RWPE2 (cell line): Measurements from ENCODE around the gene SEC11C.
"Not testable (repeated sequence)": the region's sequence is repeated elsewhere in the genome, so short reads cannot be mapped to it uniquely, and the experiment has no call there.

Source experiments
- ATAC-seq: fragments of 200-7000 bp; cut with Tn5 transposase; 3 replicates; pipeline ENCODE4 v1.9.1; 2021; ENCODE audit warnings: low read depth
- DNase-seq: peaks from one replicate; pipeline ENCODE4 v3.0.0-alpha.2; 2020; ENCODE audit warnings: low spot score
- H3K27ac ChIP-seq: fragments of 450-650 bp; 2 replicates; pipeline ENCODE4 v1.5.1; 2017; ENCODE audit warnings: mild to moderate bottlenecking; ENCODE audit not compliant: poor library complexity, severe bottlenecking
- H3K27me3 ChIP-seq: fragments of 250-450 bp; sonication (Bioruptor Pico); 2 replicates; pipeline ENCODE4 v1.5.1; 2021; ENCODE audit warnings: mild to moderate bottlenecking, moderate library complexity; ENCODE audit not compliant: insufficient read depth, poor library complexity, severe bottlenecking
- H3K36me3 ChIP-seq: fragments of 250-450 bp; sonication (Bioruptor Pico); 2 replicates; pipeline ENCODE4 v1.5.1; 2020; ENCODE audit warnings: low read depth, mild to moderate bottlenecking, moderate library complexity
- H3K4me1 ChIP-seq: fragments of 250-450 bp; sonication (Bioruptor Pico); 2 replicates; pipeline ENCODE4 v1.5.1; 2021; ENCODE audit warnings: mild to moderate bottlenecking, moderate library complexity; ENCODE audit not compliant: insufficient read depth, poor library complexity, severe bottlenecking
- H3K4me3 ChIP-seq: fragments of 250-450 bp; sonication (Bioruptor Pico); 2 replicates; pipeline ENCODE4 v1.5.1; 2021; ENCODE audit warnings: mild to moderate bottlenecking, moderate library complexity; ENCODE audit not compliant: severe bottlenecking
- H3K9me3 ChIP-seq: fragments of 250-450 bp; sonication (Bioruptor Pico); 2 replicates; pipeline ENCODE4 v1.5.1; 2021; ENCODE audit warnings: mild to moderate bottlenecking, moderate library complexity; ENCODE audit not compliant: severe bottlenecking
- TF ChIP-seq, protein P1 (sequence below): fragments of 450-650 bp; IDR thresholded peaks from one replicate; pipeline ENCODE4 v1.5.1; 2017; ENCODE audit warnings: mild to moderate bottlenecking, moderate library complexity; ENCODE audit not compliant: poor library complexity, severe bottlenecking

SEC11C gene

DNA sequence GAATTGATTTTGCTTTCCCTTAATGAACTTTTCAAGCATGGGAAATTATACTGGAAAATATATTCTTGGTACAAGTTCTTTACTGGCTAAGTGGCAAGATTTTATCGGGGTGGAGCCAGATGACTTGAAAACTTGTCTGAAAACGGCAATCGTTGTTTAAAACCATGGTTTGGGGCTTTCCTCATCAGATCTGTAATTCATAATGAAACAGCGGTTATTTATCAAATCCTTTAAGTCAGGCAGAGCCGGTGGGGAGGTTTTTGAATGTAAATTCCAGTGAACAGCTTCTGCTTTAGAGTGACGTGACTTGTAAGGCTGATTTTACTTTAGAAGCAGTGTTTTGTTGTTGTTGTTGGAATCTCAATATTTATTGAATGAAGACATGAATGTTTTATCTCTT lies 2.6 kb downstream of the SEC11C start:
- Histone ChIP-seq H3K4me1 (no peaks in the 10 kb centered on the region), H3K9me3 (no peaks in the 10 kb centered on the region), H3K36me3 (no peaks in the 10 kb centered on the region), H3K4me3 (no peak overlapping the region), H3K27me3 (no peaks in the 10 kb centered on the region), H3K27ac (no peak overlapping the region)
- TF ChIP-seq, protein P1, sequence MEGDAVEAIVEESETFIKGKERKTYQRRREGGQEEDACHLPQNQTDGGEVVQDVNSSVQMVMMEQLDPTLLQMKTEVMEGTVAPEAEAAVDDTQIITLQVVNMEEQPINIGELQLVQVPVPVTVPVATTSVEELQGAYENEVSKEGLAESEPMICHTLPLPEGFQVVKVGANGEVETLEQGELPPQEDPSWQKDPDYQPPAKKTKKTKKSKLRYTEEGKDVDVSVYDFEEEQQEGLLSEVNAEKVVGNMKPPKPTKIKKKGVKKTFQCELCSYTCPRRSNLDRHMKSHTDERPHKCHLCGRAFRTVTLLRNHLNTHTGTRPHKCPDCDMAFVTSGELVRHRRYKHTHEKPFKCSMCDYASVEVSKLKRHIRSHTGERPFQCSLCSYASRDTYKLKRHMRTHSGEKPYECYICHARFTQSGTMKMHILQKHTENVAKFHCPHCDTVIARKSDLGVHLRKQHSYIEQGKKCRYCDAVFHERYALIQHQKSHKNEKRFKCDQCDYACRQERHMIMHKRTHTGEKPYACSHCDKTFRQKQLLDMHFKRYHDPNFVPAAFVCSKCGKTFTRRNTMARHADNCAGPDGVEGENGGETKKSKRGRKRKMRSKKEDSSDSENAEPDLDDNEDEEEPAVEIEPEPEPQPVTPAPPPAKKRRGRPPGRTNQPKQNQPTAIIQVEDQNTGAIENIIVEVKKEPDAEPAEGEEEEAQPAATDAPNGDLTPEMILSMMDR = no peak
- DNase-seq = no peak
- no peak for ATAC-seq

DNA sequence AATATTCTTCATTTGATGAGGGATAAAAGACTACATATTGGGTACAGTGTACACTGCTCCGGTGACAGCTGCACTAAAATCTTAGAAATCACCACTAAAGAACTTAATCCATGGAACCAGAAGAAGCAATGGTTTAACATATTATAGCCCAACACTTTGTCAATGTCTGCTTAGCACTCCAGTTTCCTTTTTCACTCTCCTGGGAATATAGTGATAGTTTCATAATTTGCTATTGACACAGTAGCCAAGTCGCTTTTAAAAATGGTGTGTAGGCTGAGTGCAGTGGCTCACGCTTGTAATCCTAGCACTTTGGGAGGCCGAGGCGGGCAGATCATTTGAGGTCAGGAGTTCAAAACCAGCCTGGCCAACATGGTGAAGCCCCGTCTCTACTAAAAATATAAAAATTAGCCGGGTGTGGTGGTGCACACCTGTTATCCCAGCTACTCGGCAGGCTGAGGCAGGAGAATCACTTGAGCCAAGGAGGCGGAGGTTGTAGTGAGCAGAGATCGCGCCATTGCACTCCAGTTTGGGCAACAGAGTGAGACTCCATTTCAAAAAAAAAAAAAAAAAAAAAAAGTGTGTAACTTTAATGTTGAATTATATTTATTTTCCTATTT lies 3.2 kb downstream of the SEC11C start:
- not testable (repeated sequence) for DNase-seq, H3K4me3 ChIP-seq, H3K4me1 ChIP-seq, ATAC-seq, H3K36me3 ChIP-seq, H3K27me3 ChIP-seq, H3K27ac ChIP-seq, H3K9me3 ChIP-seq

DNA sequence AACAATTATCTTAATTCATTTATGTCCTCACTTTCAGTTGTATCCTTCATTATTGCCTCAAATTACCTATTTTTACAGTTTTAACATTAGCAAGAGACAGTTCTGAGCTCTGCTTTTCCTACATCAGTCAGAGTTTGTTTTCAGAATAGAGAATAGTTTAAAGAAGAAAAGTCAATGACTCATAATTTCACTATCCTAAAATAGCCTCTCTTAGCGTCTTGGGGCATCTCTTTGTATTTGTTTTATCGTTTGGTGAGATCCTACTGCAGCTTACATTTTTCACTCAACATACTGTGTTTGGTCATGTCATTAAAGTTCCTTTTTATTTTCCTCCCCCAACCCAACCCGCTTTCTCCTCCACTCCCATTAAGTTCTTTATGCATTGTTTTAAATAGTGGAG lies 3.8 kb downstream of the SEC11C start:
- no peaks in the 10 kb centered on the region for H3K9me3 ChIP-seq
- TF ChIP-seq, protein P1 = no peak
- no peaks in the 10 kb centered on the region for H3K27me3 ChIP-seq
- no peak overlapping the region for H3K27ac ChIP-seq
- H3K36me3 ChIP-seq = no peaks in the 10 kb centered on the region
- DNase-seq (no peak), ATAC-seq (no peak)
- H3K4me1 ChIP-seq = no peaks in the 10 kb centered on the region
- H3K4me3 ChIP-seq = no peak overlapping the region

DNA sequence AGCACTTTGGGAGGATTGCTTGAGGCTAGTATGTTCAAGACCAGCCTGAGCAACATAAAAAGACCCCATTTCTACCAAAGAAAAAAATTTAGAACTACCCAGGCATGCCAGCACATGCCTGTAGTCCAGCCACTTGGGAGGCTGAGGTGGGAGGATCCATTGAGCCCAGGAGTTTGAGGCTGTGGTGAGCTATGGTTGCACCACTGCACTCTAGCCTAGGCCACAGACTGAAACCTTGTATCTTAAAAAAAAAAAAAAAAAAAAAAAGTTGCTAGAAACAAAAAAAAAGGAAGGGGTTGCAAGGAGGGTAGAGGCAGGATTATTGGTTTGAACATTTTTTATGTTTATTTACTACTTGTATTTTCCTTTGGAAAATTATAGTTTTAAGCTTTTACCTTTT lies 4.8 kb downstream of the SEC11C start:
- no peaks in the 10 kb centered on the region for H3K27me3 ChIP-seq
- no peak for ATAC-seq
- DNase-seq = no peak
- H3K4me1 ChIP-seq = no peaks in the 10 kb centered on the region
- no peak overlapping the region for H3K27ac ChIP-seq
- TF ChIP-seq, protein P1 = no peak
- H3K4me3 ChIP-seq = no peak overlapping the region
- H3K9me3 ChIP-seq = no peaks in the 10 kb centered on the region
- H3K36me3 ChIP-seq = no peaks in the 10 kb centered on the region; the same call in 1 of the 2 replicates

DNA sequence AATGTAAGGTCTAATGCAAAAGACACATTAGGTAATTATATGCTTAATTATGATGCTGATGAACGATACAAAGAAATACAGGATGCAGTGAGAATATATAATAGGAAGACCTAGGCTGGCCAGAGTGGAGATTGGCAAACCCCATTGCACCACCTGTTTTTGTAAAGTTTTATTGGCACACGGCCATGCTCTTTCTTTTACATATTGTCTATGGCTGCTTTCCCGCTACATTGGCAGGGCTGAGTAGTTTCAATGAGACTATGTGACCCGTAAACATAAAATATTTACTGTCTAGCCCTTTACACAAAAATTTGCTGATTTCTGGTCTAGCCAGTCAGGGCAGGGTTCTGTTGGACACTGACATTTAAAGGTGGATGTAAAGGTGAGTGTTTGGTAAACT lies 5.4 kb downstream of the SEC11C start:
- no peaks in the 10 kb centered on the region for H3K4me1 ChIP-seq
- DNase-seq (no peak), ATAC-seq (no peak)
- H3K27me3 ChIP-seq = no peaks in the 10 kb centered on the region
- TF ChIP-seq, protein P1 = no peak
- H3K9me3 ChIP-seq = no peaks in the 10 kb centered on the region
- no peaks in the 10 kb centered on the region; the same call in 1 of the 2 replicates for H3K36me3 ChIP-seq
- no peak overlapping the region for H3K27ac ChIP-seq
- no peak overlapping the region for H3K4me3 ChIP-seq
